Astrocyte of the cerebellum (primary cell): Measurements from ENCODE around the gene EMP2.

Source experiments
- DNase-seq: peaks from one replicate; pipeline ENCODE4 v3.0.0-alpha.2; 2011; ENCODE audit warnings: low read depth
- H3K4me3 ChIP-seq: 2 replicates; pipeline ENCODE4 v1.5.1; 2011; ENCODE audit warnings: mild to moderate bottlenecking, low read depth, low read length, moderate library complexity
- in situ Hi-C: cut with HindIII; loops from 2 replicates; pipeline ENCODE4 v1.10.0; 2017; ENCODE audit warnings: low sequenced_read_pairs
- TF ChIP-seq, protein P1 (sequence below): IDR thresholded peaks from 2 replicates; pipeline ENCODE4 v1.5.1; 2012; ENCODE audit warnings: low read length, low read depth, moderate library complexity, mild to moderate bottlenecking; ENCODE audit errors: missing control alignments

The EMP2 gene

DNA sequence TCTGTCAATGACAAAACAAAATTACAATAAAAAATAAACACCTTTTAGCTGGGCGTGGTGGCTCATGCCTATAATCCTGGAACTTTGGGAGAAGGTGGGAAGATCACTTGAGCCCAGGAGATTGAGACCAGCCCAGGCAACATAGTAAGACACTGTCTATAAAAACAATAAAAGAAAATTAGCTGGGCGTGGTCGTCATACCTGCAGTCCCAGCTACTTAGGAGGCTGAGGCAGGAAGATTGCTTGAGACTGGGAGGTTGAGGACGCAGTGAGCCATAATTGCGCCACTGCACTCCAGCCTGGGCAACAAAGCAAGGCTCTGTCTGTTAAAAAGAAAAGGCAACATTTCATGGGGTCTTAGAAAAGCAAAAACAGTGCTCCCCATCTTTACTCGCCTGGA, 32.7 kb downstream of the EMP2 start:
- TF ChIP-seq, protein P1, sequence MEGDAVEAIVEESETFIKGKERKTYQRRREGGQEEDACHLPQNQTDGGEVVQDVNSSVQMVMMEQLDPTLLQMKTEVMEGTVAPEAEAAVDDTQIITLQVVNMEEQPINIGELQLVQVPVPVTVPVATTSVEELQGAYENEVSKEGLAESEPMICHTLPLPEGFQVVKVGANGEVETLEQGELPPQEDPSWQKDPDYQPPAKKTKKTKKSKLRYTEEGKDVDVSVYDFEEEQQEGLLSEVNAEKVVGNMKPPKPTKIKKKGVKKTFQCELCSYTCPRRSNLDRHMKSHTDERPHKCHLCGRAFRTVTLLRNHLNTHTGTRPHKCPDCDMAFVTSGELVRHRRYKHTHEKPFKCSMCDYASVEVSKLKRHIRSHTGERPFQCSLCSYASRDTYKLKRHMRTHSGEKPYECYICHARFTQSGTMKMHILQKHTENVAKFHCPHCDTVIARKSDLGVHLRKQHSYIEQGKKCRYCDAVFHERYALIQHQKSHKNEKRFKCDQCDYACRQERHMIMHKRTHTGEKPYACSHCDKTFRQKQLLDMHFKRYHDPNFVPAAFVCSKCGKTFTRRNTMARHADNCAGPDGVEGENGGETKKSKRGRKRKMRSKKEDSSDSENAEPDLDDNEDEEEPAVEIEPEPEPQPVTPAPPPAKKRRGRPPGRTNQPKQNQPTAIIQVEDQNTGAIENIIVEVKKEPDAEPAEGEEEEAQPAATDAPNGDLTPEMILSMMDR: no peak
- no peak for DNase-seq
- H3K4me3 ChIP-seq: no peak overlapping the region
- in situ Hi-C loops: loop anchor here (25.0 kb wide), 2 partner anchors 90 to 190 kb away; partner anchors contain the start of gene NUBP1

DNA sequence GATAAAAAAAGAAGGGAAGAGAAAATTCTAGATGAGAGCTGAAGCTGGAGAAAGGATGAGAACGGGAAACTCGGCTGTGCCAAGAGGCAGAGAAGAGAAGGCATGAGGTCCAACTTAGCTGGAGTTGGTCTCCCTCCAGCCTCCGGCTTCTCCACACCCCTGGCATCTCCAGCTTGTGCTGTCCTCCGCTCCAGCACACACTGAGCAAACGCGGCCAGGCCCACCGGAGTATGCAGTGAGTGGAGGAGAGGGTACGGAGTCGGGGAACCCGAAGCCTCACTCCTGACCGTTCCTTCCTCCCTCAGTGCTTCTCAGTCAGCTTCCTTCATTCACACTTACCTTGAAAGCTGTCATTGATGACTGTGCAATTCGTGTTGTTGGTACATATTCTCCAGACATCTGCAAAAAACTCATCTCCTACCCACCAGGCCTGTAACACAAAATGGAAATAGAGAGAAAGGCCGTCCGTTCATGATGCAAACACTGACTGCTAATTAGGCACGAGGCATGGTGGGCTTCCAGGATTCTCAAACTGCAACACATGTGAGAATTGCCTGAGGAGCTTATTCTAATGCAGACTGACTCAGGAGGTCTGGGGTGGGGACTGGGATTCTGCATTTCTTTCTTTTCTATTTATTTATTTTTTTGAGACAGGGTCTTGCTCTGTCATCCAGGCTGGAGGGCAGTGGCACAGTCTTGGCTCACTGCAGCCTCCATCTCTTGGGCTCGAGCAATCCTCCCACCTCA, 37.0 kb downstream of the EMP2 start:
- TF ChIP-seq, protein P1: no peak
- no peak overlapping the region for H3K4me3 ChIP-seq
- in situ Hi-C loops: loop anchor here (25.0 kb wide), 2 partner anchors 94 to 194 kb away; partner anchors contain the start of gene NUBP1
- no peak for DNase-seq

DNA sequence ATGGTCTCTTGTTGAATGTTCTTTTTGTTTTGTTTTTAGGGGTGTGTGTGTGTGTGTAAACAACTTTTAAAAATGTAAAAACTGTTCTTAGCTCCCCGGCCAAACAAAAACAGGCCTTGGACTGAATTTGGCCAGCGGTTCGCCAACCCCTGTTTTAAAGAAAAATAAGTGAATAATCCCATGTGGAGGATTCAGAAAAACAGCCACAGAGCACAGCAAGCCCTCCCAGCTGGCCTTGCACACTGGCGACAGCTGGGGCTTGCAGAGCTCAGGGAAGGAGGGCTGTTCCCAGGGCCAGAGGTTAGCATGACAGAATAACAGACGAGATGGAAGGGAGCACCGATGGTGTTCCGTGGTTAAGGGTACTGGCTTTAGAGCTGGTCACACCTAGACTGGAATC, 39.0 kb downstream of the EMP2 start:
- H3K4me3 ChIP-seq: no peak overlapping the region
- TF ChIP-seq, protein P1: no peak
- no peak for DNase-seq
- in situ Hi-C loops: loop anchor here (25.0 kb wide), 2 partner anchors 96 to 196 kb away; partner anchors contain the start of gene NUBP1

DNA sequence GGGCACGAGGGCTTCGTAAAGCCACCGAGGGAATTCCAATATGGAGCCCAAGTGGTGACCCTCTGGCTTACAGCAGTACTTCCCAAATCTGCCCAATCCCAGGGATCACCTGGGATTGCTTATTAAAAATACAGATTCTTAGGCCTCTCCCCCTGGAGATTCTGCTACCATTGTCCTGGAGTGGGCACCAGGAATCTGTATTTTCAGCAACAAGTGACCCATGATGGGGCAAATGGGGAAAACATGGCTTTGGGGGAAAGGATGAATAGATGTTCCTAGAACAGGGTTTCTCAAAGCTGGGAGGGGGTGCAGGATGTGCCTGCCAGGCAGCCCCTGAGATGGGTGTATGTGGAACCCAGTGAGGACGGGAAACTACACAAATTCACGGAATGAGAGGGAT, 40.6 kb downstream of the EMP2 start:
- no peak for DNase-seq
- no peak overlapping the region for H3K4me3 ChIP-seq
- TF ChIP-seq, protein P1: no peak
- in situ Hi-C loops: loop anchor here (25.0 kb wide), 2 partner anchors 98 to 198 kb away; partner anchors contain the start of gene NUBP1

DNA sequence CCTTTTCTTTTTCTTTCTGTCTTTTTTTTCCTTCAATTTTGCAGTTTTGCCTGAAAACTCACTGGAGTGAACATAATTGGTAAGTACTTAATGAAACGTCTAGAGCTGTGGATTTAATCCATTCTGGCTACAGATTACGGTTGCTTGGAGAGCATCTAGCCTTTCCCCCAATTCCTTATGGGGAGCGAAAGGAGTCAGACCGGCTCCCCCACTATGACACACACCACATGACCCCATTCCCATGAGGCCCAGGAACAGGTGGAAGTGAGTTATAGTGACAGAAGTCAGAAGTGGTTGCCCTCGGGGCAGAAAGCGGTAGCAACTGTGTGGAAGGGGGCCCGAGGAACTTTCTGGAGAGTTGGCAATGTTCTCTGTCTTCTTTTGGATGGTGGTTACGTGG, 41.2 kb downstream of the EMP2 start:
- no peak overlapping the region for H3K4me3 ChIP-seq
- in situ Hi-C loops: loop anchor here (25.0 kb wide), 2 partner anchors 98 to 198 kb away; partner anchors contain the start of gene NUBP1
- DNase-seq: no peak
- TF ChIP-seq, protein P1: no peak

DNA sequence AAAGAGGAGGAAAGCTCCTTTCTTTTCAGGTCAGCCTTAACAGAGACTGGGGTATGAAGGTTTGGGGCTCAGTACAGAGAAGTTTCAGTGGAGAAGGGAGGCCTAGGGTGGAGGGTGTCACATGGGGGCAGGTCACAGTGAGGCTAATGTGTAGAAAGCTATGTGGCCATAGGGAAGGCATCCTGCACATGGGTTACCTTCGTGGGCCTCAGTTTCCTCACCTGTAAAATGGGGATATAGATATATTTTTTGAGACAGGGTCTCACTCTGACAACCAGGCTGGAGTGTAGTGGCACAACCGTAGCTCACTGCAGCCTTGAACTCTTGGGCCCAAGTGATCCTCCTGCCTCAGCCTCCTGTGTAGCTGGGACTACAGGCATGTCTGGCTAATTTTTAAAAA, 41.8 kb downstream of the EMP2 start:
- TF ChIP-seq, protein P1: no peak
- in situ Hi-C loops: loop anchor here (25.0 kb wide), 2 partner anchors 99 to 199 kb away; partner anchors contain the start of gene NUBP1
- no peak for DNase-seq
- no peak overlapping the region for H3K4me3 ChIP-seq
